Heart left ventricle (tissue), 16 donors: ENCODE results near the gene SLC25A10. TPM values are rescaled to one million over a fixed set of nuclear protein-coding genes. Genes with fewer than 3 reads are reported as not detected.

Source experiments
- ATAC-seq, 4 donors: fragments of 200-7000 bp; cut with Tn5 transposase; one replicate each; pipeline ENCODE4 v1.9.1; 2020 to 2022; ENCODE audit warnings: moderate library complexity in 4 of 4, mild to moderate bottlenecking in 3 of 4, moderate number of reproducible peaks in 1 of 4
- DNase-seq, 5 donors: peaks; one replicate each; pipeline ENCODE4 v3.0.0-alpha.2; 2020
- H3K27ac ChIP-seq, 12 donors: fragments of 200-600 bp; sonication (generic) in 4 of 12; one replicate each; pipeline versions ENCODE4 v1.5.0 to v1.8.0; 2016 to 2022; ENCODE audit warnings: mild to moderate bottlenecking in 2 of 12
- H3K27me3 ChIP-seq, 9 donors: fragments of 200-600 bp; sonication (generic) in 2 of 9; one replicate each; pipeline versions ENCODE4 v1.5.1 to v1.8.0; 2016 to 2022; ENCODE audit warnings: mild to moderate bottlenecking in 3 of 9
- H3K36me3 ChIP-seq, 9 donors: fragments of 200-600 bp; sonication (generic) in 2 of 9; one replicate each; pipeline versions ENCODE4 v1.5.0 to v1.8.0; 2018 to 2022; ENCODE audit warnings: mild to moderate bottlenecking in 2 of 9
- H3K4me1 ChIP-seq, 12 donors: fragments of 200-600 bp; sonication (generic) in 4 of 12; one replicate each; pipeline versions ENCODE4 v1.5.0 to v1.8.0; 2016 to 2022; ENCODE audit warnings: mild to moderate bottlenecking in 3 of 12
- H3K4me3 ChIP-seq, 12 donors: fragments of 200-600 bp; sonication (generic) in 4 of 12; one replicate each; pipeline versions ENCODE4 v1.5.0 to v1.8.0; 2017 to 2022; ENCODE audit warnings: mild to moderate bottlenecking in 9 of 12, moderate library complexity in 4 of 12
- H3K9me3 ChIP-seq, 12 donors: fragments of 200-600 bp; sonication (generic) in 4 of 12; one replicate each; pipeline versions ENCODE4 v1.5.0 to v1.8.0; 2016 to 2022; ENCODE audit warnings: mild to moderate bottlenecking in 1 of 12
- CTCF ChIP-seq, 12 donors: fragments of 200-600 bp; sonication (generic) in 4 of 12; IDR thresholded peaks; one replicate each; pipeline versions ENCODE4 v1.5.0 to v1.8.0; 2018 to 2022; ENCODE audit warnings: antibody characterized with exemption in 12 of 12, mild to moderate bottlenecking in 5 of 12
- POLR2A ChIP-seq, 2 donors: fragments of 450-650 bp; IDR thresholded peaks; one replicate each; pipeline ENCODE4 v1.6.1; 2017; ENCODE audit warnings: antibody characterized with exemption in 2 of 2, mild to moderate bottlenecking in 2 of 2, moderate library complexity in 2 of 2
- WGBS, 4 donors: extraction: QIAGEN DNeasy Blood & Tissue Kit in 2 of 4; methylation state at CpG; one replicate each; pipeline versions ENCODE4 v1.1.5 to v1.1.7; 2013 to 2018; 5-methylcytosine and 5-hydroxymethylcytosine counted together
- intact Hi-C, 10 donors: fragments of 100-400 bp; cut with DNase I; formaldehyde crosslinking; loops; one replicate each; pipeline versions ENCODE4 v1.11.1 to v1.14.2; 2022
- polyA plus RNA-seq, 2 donors: library from polyadenylated mRNA; stranded (reverse); fragments of 200-250 nt; gene quantifications; one replicate each; pipeline ENCODE4 v1.2.3, GENCODE V29; 2013
- total RNA-seq, 9 donors: library from RNA; depleted of rRNA in 2 of 9; stranded (reverse); fragments of >200 nt in 2 of 9; fragmentation: NEBNext Ultra II Directional in 3 of 9; extraction: Animal tissue kit (Norgen Biotek cat#: 25700) in 3 of 9; gene quantifications; one replicate each; pipeline versions ENCODE4 v1.1.0 to v1.2.4, GENCODE V29; 2016 to 2023
- donor health status: ischemic (EF 13 %, LVEDD 7.1; RV severe dilation, severe dysfunction).
- donor health status: healthy with polysubstance abuse.
- donor health status: DM: no; HTN: yes; CAD: no.
- donor health status: DM: no; HTN: no; CAD: no.
- donor health status: ischemic (EF 25% LVEDD 6.9; RV normal size, moderate dysfunction).
- donor health status: ischemic (EF 25% LVEDD 5.7; RV mildly dilated, moderate dysfunction).
- donor health status: healthy.
- donor health status: DM: yes; HTN: yes; CAD: no.
- donor health status: ischemic (EF 35%, LVEDD 5.7; RV mildly dilated, moderate dysfunction).
- donor health status: nonischemic (EF 11% LVEDD 7.7; RV severe dilation, severe dysfunction).
- donor health status: DM: yes; HTN: yes; CAD: no.
- donor health status: PGD.
- donor health status: ischemic (EF 29% LVEDD 5.4; RV normal size, mild dysfunction).
- donor health status: nonischemic (EF 23%, LVEDD 6.1; RV moderate dilation, normal function).

Gene SLC25A10
- total and polyA plus RNA-seq, 11 donors: 7.0 to 17.9 (median 9.4) TPM

GRCh38 chr17:81714412-81715106, 2.5 kb downstream of the SLC25A10 start:
- intact Hi-C loops: no loop called here
- H3K4me1 ChIP-seq: peaks cover 6 to 35% (median 27%) of the 10 kb centered on the region in 12 donors
- H3K9me3 ChIP-seq: no peaks in the 10 kb centered on the region
- H3K27ac ChIP-seq: no peak overlapping the region
- 93 to 97% (median 95%) methylated on average over 37 to 39 of the region's 39 CpGs for WGBS, 4 donors
- H3K27me3 ChIP-seq: no peaks in the 10 kb centered on the region
- ATAC-seq (no peak), DNase-seq (no peak)
- H3K36me3 ChIP-seq: no peaks in the 10 kb centered on the region
- H3K4me3 ChIP-seq: no peak overlapping the region
- no peak for TF ChIP-seq POLR2A (IDR thresholded peaks at IDR 0.05)
- no peak for TF ChIP-seq CTCF (IDR thresholded peaks at IDR 0.05)

- Histone ChIP-seq H3K4me1 (peaks cover 6 to 33% (median 27%) of the 10 kb centered on the region in 12 donors), H3K27ac (no peak overlapping the region), H3K4me3 (no peak overlapping the region), H3K9me3 (no peaks in the 10 kb centered on the region), H3K27me3 (no peaks in the 10 kb centered on the region), H3K36me3 (no peaks in the 10 kb centered on the region)
- no peak for DNase-seq
- intact Hi-C loops: no loop called here
- 83 to 93% (median 87%) methylated on average over 12 to 32 of the region's 32 CpGs for WGBS, 4 donors
- no peak for TF ChIP-seq CTCF (IDR thresholded peaks at IDR 0.05)
- no peak for TF ChIP-seq POLR2A (IDR thresholded peaks at IDR 0.05)
- no peak for ATAC-seq
These were observed 3.2 kb downstream of the SLC25A10 start for GRCh38 chr17:81715107-81715871.

GRCh38 chr17:81715872-81716673, 4.0 kb downstream of the SLC25A10 start:
- peaks cover 4 to 25% (median 19%) of the 10 kb centered on the region in 12 donors for H3K4me1 ChIP-seq
- H3K9me3 ChIP-seq: no peaks in the 10 kb centered on the region
- H3K27me3 ChIP-seq: no peaks in the 10 kb centered on the region
- WGBS, 4 donors: 90 to 94% (median 92%) methylated on average over 21 to 43 of the region's 43 CpGs
- no peak for TF ChIP-seq CTCF (IDR thresholded peaks at IDR 0.05)
- no peak for TF ChIP-seq POLR2A (IDR thresholded peaks at IDR 0.05)
- DNase-seq (no peak), ATAC-seq (no peak)
- H3K4me3 ChIP-seq: no peak overlapping the region
- intact Hi-C loops: no loop called here
- H3K27ac ChIP-seq: no peak overlapping the region
- H3K36me3 ChIP-seq: no peaks in the 10 kb centered on the region

- no peak for DNase-seq
- WGBS, 4 donors: 92 to 96% (median 96%) methylated on average over 11 to 12 of the region's 12 CpGs; no CpG with 5 or more reads in 1 of the 4 donors
- no peak for ATAC-seq
- H3K27me3 ChIP-seq: no peaks in the 10 kb centered on the region
- H3K4me3 ChIP-seq: no peak overlapping the region
- no peak overlapping the region for H3K27ac ChIP-seq
- no peaks in the 10 kb centered on the region for H3K36me3 ChIP-seq
- no peak for TF ChIP-seq CTCF (IDR thresholded peaks at IDR 0.05)
- TF ChIP-seq POLR2A (IDR thresholded peaks at IDR 0.05): no peak
- no peaks in the 10 kb centered on the region for H3K9me3 ChIP-seq
- H3K4me1 ChIP-seq: peaks cover 0 to 19% (median 13%) of the 10 kb centered on the region in 12 donors
- intact Hi-C loops: no loop called here
These were observed 4.6 kb downstream of the SLC25A10 start for GRCh38 chr17:81716674-81716996.
